H1 (cell line): ENCODE measurements around the gene PPP1R14B. TPM values are rescaled to one million over a fixed set of nuclear protein-coding genes. Genes with fewer than 3 reads are reported as not detected.

Experiments
- CBX5 ChIP-seq: fragments of 300-800, 300-1000 bp; sonication (generic); IDR thresholded peaks from 2 replicates; pipeline ENCODE4 v1.7.1; 2016; ENCODE audit warnings: antibody characterized with exemption, low read length, low read depth
- CHD7 ChIP-seq: fragments of 300-600 bp; sonication (generic); IDR thresholded peaks from 2 replicates; pipeline ENCODE4 v1.7.1; 2012; ENCODE audit warnings: low read length, moderate library complexity, mild to moderate bottlenecking, inconsistent platforms; ENCODE audit not compliant: insufficient replicate concordance
- CTBP2 ChIP-seq: IDR thresholded peaks from 2 replicates; pipeline ENCODE4 v1.7.0; 2011; ENCODE audit warnings: borderline replicate concordance, mild to moderate bottlenecking, moderate library complexity, mixed read lengths, low read length; ENCODE audit not compliant: insufficient read depth, insufficient read length
- HDAC6 ChIP-seq: IDR thresholded peaks from one replicate; pipeline ENCODE4 v1.7.1; 2012; ENCODE audit warnings: low read depth, mild to moderate bottlenecking, inconsistent platforms, low read length, moderate library complexity
- JUND ChIP-seq: IDR thresholded peaks from 2 replicates; pipeline ENCODE4 v1.6.1; 2011; ENCODE audit warnings: mild to moderate bottlenecking, improper control_type of control experiment, low read length
- MAFK ChIP-seq: IDR thresholded peaks from 2 replicates; pipeline ENCODE4 v1.6.1; 2012; ENCODE audit warnings: low read depth, mild to moderate bottlenecking, improper control_type of control experiment, low read length
- MAX ChIP-seq: IDR thresholded peaks from 2 replicates; pipeline ENCODE4 v1.6.1; 2012; ENCODE audit warnings: inconsistent platforms
- NRF1 ChIP-seq: IDR thresholded peaks from 2 replicates; pipeline ENCODE4 v1.6.1; 2011; ENCODE audit warnings: mild to moderate bottlenecking, low read depth, low read length, improper control_type of control experiment
- SIN3A ChIP-seq, 2 experiments: IDR thresholded peaks in 1 of 2; conservative IDR thresholded peaks in 1 of 2; 2 replicates each; pipeline ENCODE4 v1.6.1; 2011 to 2012; ENCODE audit warnings: low read length in 2 of 2, improper control_type of control experiment in 1 of 2, low read depth in 1 of 2, mild to moderate bottlenecking in 1 of 2
- TBP ChIP-seq: IDR thresholded peaks from 2 replicates; pipeline ENCODE4 v1.6.1; 2011; ENCODE audit warnings: low read depth, low read length, improper control_type of control experiment
- polyA plus RNA-seq, 7 experiments: library from polyadenylated mRNA; depleted of rRNA in 3 of 7; stranded (reverse) in 5 of 7; unstranded in 2 of 7; fragments of >200 nt in 5 of 7; fragments of 200-250 nt in 2 of 7; gene quantifications; 1 replicate in 5 of 7; 2 replicates in 1 of 7; 4 replicates in 1 of 7; pipeline versions ENCODE4 v1.2.1 to v1.2.3, GENCODE V29; 2011 to 2013; ENCODE audit warnings: missing spikeins in 2 of 7, mixed read lengths in 2 of 7
- total RNA-seq: library from RNA; stranded (reverse); fragmentation: NEBNext Ultra II Directional; extraction: Animal tissue kit (Norgen Biotek cat#: 25700); gene quantifications from 2 replicates; pipeline ENCODE4 v1.2.1, GENCODE V29; 2021

PPP1R14B gene
- total and polyA plus RNA-seq, 2 of the 8 experiments (the other 6 are each of a cell fraction or from before 2014, with no cell fraction given) = 265 to 419 TPM

- TF ChIP-seq JUND (no peak), CHD7 (no peak), CBX5 (no peak), MAFK (no peak), TBP (0 out of 2 replicates have a peak, but pooled peaks have one; percentile 32), CTBP2 (no peak), NRF1 (no peak), HDAC6 (no peak), MAX (peak; percentile 68), SIN3A (conservative IDR thresholded peaks at IDR 0.05 in 1 of 2, IDR thresholded peaks at IDR 0.05 in 1 of 2; ENCODE audit: low read depth in 1 of 2, low read length in 2 of 2) (peak in 1 of 2 experiments; percentile 51; a peak in 2 of 4 replicates)
These were observed 4.4 kb upstream of the PPP1R14B start, which contains the start of gene PLCB3 (continued) for GRCh38 chr11:64251016-64251752.
